Right lobe of liver (tissue), 4 donors: ENCODE results near the gene SCGB1A1.

ENCODE experiments used
- CTCF ChIP-seq, 4 donors: fragments of 200-600 bp in 3 of 4; fragments of 450-650 bp in 1 of 4; IDR thresholded peaks; one replicate each; pipeline versions ENCODE4 v1.5.1 to v1.8.0; 2016 to 2022; ENCODE audit warnings: antibody characterized with exemption in 4 of 4, mild to moderate bottlenecking in 2 of 4
- POLR2A ChIP-seq: fragments of 450-650 bp; IDR thresholded peaks from one replicate; pipeline ENCODE4 v1.6.1; 2017; ENCODE audit warnings: antibody characterized with exemption, mild to moderate bottlenecking
- donor health status: DM: no; HTN: no; CAD: no.
- donor health status: DM: no; HTN: no; CAD: no.
- donor health status: DM: no; HTN: yes; CAD: no.

- no peak for TF ChIP-seq POLR2A
- no peak for TF ChIP-seq CTCF (IDR thresholded peaks at IDR 0.05)
These were observed 47.9 kb upstream of the SCGB1A1 start for GRCh38 chr11:62370743-62371440.
